HG03571 (cell line): Measurements from ENCODE around the gene ZCCHC17.
"Not testable (repeated sequence)": the region's sequence is repeated elsewhere in the genome, so short reads cannot be mapped to it uniquely, and the experiment has no call there.

ENCODE experiments used
- ATAC-seq: cut with Tn5 transposase; IDR thresholded peaks from one replicate; pipeline ENCODE4 v1.9.1; 2021; ENCODE audit not compliant: unreplicated experiment

Gene ZCCHC17, protein sequence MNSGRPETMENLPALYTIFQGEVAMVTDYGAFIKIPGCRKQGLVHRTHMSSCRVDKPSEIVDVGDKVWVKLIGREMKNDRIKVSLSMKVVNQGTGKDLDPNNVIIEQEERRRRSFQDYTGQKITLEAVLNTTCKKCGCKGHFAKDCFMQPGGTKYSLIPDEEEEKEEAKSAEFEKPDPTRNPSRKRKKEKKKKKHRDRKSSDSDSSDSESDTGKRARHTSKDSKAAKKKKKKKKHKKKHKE

DNA sequence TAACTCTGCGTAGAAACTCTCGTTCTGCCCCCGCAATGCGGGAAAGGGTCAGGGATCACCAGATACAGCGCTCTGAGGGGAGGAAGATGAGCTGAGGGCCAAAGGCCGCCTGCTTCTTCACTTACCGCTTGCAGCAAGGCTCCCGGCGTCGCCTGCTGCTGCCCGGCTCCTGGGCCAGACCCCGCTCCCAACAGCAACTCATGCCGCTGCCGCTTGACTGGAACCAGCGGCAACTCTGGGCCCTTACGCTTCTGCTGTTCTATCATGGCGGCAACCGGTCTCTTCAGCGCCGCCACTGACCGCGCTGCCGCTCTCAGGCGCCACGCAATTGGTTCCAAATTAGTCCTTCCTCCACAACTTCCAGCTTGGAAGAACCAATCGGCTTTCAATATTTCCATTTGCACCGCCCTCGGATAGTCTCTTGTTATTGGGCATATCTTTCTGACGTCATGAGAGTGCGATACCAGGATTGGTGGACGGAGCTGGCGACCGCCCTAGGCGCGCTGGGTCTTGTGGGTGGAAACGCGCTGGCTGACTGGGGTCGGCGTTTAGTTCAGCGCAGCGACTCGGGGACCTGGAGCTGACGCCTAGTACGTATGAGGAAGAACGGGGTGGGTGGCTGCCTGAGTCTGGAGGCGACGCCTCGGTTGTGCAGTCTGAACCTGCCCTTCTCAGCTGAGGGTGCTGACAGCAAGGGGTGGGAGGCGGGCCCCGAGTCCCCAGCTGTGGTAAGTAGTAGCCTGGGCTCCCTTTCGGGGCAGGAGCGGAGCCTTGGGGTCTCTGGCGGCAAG, at the start of gene ZCCHC17, which contains the start of gene SNRNP40:
Gene ZCCHC17, plus strand, starts transcription at position 547 of the 791 bp plus-strand sequence. CDS start 13,067 bp downstream, outside the sequence.
Gene SNRNP40, minus strand, starts transcription at position 303 of the 791 bp plus-strand sequence. Its CDS starts 37 bp downstream, at position 266.
- peak; percentile 97 for ATAC-seq

DNA sequence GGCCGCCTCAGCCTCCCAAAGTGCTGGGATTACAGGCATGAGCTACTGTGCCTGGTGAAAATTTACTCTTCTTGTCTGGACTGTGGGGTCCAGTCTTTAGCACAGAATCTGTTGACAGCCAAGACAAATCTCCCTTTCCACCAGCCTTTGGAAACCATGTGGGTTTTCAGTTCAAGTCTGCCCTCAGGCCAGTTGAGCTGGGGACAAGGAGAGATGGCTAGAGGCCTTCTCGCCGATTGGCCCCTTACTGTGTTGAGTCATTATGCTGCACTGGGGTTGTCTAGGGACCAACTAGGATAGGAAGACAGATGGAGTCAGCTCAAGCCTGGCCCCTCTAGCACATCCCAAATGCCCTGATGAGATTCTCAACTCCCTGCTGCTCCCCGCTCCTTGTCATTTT, 48.6 kb upstream of the ZCCHC17 start:
- no peak for ATAC-seq

DNA sequence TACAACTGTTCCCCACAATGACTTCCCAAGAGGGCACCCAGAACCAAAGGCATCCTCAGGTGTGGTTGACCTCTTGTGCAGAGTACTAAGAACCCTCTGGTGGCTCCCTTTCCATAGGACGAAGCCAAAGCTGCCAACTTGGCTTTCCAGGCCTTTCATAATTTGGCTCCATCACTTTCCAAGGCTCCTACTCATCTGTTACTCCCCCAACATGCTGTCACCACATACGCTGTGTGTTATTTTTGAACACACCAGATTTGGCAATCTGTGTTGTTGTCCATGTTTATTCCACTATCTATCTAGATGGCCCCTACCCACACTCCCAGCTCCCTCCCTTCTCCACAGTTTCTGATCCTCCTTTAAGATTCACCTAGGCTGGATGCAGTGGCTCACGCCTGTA, 47.0 kb upstream of the ZCCHC17 start:
- no peak for ATAC-seq

DNA sequence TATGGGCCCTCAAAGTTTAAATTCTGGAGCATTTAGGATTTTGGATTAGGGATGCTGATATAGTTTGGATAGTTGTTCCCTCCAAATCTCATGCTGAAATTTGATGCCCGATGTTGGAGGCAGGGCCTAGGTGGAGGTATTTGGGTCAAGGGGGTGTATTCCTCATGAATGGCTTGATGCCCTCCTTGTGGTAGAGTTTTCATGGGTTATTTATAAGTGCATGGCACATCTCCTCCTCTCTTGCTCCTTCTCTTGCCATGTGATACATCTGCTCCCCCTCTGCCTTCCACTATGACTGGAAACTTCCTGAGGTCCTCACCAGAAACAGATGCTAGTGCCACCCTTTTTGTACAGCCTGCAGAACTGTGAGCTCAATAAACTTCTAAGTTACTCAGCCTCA, 39.6 kb upstream of the ZCCHC17 start:
- no peak for ATAC-seq

DNA sequence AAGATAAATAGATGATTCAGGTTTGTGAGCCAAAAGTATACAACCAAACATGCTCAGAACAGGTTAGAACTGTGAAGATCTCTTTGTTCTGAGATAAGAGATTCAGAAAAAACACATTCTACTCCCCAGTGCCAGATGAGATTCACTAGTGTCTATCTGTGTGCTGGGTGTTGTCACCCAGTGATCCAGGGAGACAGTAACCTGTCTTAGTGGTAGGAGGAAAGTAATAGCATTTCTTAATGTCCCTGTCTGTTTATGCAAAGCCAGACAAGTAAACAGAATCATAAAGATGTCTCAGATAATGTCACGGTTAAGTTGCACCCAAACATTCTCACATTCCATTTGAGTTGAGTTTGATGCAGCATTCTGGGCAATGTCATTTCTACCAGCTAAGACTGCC, 38.3 kb upstream of the ZCCHC17 start:
- ATAC-seq: no peak

DNA sequence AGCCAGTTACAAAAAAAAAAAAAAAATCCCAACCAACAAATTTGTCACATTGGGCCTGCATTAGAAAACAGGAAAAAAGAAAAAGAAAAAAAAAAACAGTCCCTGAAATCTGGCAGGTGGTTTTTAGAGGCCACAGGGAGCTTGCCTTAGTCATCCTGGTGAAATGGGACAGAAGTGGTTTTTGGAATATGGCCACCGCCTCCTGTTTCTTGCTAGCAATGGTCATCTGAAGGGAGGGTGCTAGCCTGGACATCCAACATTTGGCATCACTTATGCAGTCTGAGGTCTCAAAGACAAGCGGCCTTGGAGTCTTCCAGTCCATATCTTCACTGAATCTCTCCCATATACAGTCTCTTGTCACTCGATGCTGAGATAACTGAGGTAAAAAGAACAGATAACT, 37.1 kb upstream of the ZCCHC17 start:
- ATAC-seq: no peak

DNA sequence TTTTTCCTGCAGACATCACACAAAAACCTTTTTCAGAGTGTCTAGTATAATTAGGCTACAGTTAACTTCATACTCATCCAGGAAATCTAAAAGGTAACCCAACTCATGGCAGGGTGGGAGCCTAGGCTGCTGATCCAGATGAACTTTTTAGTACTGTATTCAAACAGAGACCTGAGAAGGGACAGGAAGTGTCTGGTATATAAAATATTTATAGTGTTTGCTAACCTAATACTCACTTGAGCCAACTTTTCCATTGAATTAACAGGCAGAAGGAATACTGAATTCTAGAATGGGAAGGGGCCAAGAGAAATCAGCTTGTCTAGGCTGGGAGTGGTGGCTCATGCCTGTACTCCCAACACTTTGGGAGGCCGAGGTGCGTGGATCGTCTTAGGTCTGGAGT, 34.9 kb upstream of the ZCCHC17 start:
- no peak for ATAC-seq

DNA sequence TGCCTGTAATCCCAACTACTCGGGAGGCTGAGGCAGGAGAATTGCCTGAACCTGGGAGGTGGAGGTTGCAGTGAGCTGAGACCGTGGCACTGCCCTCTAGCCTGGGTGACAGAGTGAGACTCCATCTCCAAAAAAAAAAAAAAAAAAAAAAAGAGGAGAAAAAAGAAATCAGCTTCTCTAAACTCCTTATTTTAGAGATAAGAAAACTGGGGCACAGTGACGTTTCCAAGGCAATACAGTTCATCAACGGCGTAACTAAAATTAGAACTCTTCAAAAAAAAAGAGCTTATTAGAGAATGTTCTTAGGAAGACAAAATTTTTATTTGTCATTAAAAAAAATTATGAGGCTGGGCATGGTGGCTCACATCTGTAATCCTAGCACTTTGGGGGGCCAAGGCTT, 34.4 kb upstream of the ZCCHC17 start:
- ATAC-seq: not testable (repeated sequence)

DNA sequence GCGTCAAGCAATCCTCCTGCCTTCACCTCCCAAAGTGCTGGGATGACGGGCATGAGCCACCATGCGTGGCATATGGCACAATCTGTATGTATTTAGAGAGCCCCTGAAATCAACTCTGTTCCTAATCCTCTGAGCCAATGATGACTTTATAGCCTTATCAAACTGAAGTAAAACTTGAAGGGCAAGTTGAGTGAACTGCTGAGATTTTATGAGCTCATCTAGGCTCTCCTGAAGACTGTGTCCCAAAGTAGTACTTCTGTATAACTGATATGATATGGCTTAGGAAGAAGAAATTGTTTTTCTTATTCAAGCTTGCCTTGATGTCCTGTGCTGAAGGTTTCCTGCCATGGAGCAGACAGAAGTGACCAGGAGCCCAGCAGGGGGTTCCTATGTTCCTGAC, 33.4 kb upstream of the ZCCHC17 start:
- ATAC-seq: no peak

DNA sequence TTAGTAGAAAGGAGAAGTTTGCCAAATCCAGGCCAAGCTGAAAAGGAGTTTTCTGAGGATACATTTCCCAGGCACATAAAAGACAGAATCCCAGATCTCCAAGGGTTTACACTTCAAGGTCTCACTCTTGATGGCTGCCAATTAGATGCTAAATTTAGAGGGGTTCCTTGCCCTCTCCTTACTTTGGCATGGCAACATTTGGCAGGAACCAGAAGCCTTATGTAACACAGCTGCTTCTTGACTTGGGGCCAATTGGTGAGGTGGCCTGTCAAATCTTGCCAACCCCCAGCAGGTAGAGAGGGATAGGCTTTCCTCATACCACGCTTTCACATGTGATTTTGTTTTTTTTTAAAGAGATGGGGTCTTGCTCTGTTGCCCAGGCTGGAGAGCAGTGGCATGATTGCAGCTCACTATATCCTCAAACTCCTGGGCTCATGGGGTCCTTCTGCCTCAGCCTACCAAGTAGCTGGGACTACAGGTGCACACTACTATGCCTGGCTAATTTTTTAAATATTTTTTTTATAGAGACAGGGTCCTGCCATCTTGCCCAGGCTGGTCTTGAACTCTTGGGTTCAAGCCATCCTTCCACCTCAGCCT, 31.9 kb upstream of the ZCCHC17 start:
- ATAC-seq: no peak

DNA sequence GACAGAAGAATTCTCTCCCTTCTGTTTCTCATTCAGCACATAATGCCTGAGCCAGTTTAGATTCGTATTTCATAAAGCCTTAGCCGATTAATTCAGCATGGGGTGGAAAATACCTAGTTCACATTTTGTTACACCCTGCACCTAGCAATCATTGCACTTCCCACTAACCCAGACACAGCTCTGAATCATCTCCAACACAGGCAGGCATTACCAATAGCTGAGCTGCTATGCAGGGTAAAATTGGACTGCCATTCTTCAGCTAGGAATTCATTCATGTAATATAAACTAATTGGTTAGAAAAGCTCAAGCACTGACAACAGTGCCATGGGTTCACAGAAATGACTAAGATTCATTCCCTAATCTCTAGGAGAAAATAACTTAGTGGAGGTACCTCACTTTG, 30.3 kb upstream of the ZCCHC17 start:
- ATAC-seq: no peak

DNA sequence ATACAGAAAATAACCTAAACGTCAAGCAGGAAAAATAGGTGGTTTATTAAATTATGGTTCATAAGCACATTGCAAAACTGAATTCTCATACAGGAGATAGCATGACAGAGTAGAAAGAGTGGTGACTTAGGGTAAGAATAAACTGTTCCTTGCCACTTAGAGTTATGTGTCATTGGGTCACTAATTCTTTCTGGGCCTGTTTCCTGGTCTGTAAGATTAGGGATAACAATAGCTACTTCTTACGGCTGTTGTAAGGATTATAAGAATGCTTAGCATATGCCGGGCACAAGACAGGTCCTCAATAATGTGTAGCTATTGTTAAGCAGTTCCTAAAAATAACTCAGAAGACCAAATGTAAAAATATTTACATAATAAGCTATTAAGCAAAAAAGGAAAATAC, 24.5 kb upstream of the ZCCHC17 start:
- no peak for ATAC-seq

DNA sequence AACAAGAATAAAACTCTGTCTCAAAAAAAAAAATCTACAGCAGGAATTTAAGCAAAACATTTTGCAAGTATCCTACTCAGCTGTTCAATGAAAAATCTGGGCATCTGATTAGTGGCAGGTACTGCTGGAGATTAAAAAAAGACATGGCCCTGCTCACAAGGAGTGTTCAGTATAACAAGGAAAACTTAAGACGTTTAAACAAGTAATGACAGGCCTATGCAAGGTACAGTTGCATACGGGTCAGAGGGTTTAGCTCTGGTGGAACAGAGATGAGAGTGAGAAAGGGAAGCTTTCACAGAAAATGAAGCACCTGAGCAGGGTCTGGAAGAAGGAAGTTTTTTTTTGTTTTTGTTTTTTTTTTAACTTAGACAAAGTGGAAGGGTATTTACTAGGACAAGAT, 23.2 kb upstream of the ZCCHC17 start:
- ATAC-seq: no peak

DNA sequence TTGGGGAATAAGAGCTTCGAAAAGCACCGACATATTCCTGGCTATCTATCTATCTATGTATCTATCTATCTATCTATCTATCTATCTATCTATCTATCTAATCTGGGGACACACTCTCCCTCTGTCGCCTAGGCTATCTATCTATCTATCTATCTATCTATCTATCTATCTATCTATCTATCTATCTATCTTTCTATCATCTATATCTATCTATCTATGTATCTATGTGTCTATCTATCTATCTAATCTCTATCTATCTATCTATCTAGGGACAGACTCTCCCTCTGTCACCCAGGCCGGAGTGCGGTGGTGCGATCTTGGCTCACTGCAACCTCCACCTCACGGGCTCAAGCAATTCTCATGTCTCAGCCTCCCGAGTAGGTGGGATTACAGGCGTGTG, 14.4 kb upstream of the ZCCHC17 start:
- ATAC-seq: not testable (repeated sequence)

DNA sequence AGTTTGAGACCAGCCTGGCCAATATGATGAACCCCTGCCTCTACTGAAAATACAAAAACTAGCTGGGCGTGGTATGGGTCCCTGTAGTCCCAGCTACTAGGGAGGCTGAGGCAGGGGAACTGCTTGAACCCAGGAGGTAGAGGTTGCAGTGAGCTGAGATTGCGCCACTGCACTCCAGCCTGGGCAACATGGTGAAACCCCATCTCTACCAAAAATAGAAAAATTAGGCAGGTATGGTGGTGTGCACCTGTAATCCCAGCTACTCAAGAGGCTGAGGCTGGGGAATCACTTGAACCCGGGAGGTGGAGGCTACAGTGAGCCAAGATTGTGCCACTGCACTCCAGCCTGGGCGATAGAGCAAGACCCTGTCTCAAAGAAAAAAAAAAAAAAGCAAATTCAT, 9.0 kb upstream of the ZCCHC17 start:
- not testable (repeated sequence) for ATAC-seq

DNA sequence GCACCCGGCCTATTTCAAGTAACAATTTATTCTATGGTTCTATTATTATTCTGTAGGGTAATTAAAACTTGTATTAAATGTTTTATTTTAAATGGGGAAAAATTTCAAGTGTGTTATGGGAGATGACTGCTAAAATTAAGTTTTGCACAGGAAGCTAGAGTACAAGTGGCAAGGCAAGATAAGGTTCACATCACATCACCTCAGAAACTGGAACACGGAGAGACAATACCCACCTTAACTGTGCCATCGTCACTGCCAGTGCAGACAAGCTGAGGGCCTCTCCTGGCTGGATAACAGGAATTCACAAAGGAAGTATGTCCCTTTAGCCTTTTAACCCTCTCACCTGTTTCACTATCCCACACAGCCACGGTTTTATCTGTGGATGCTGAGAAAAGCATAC, 7.8 kb upstream of the ZCCHC17 start:
- ATAC-seq: no peak

DNA sequence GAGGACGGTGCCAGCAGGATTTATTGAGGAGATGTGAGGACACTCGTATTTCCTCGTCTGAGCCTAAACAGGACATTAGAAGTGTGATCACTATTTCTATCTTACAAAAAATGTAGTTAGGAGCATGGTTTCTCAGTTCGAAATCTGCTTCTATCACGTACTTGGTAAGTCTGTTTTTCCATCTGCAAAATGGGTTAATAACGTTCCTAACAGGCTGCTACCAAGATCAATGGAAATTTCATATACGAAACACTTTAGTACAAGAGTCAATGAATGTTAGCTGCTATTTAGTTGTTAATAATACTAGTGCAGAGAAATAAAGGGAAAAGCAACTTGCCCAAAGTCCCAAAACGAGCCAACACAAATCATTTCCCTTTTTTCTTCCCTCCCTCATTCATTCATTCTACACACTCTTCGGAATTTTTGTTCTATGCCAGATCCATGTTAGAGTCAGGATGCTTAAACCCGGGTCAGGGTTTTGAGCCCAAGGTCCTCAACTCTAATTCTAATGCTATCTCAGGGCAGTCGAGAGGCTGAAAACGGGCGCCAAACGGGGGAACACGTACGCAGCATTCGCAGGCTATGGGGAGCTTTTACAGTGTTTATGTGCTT, 852 bp upstream of the ZCCHC17 start:
- ATAC-seq: no peak

DNA sequence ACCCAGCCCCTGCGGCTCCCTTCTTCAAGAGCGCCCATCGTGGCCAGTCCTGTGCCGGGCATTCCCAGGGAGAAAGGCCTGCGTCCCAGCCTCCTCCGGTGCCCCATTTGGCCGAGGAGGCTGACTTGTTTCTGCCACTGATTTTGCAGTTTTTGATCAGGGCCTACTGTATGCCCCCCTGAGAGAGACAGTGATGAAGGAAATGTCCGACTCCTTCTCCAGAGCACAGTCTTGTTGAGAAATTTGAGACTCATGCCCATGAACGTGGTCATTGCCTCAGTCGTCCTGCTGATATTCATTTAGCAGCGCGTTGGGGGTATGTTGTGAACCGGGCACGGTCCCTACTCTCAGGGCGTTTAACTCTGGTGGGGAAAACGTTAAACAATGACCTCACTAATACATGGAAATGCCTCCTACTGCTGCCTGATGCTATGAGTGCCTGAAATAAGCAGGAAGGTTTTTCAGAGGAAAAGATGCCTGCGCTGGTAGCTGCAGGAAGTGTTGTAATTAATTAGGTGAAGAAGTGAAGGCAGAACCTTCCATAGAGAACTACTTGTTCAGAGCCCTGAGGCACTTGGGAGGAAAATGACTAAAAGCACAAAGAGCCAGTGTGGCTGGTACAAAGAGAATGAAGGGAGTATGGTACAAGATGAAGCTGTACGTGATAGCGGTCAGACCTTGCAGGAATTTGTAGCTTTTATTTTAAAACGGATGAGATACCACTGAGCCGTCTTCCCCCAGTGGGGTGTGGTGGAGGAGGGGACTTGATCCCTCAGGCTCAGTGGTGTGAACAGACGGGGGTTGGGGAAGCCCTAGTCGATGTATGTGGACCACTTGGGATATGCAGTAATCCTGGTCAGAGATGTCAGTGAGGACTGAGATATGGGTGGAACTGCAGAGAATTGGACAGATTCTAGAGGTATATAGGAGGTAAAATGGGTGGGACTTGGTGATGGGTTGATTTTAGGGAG, 730 bp downstream of the ZCCHC17 start:
- no peak for ATAC-seq

DNA sequence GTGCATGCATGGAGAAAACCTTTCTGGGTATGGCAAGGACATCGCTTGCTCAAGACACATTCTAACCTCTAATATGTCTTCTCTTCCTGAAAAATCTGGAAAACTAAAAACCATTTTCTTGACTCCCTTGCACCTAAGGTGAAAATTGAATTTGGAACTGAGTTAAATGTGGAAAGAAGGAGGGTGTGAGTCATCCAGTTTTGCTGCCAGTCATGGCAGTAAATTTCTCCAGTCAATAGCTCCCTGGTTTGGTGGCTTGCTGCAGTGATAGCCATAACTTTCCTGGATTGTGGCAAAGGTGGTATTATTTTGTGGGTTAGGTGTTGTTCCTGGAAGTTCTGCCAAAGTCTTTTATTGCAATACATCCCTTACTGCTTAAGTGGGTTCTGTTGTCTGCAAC, 2.5 kb downstream of the ZCCHC17 start:
- ATAC-seq: no peak

DNA sequence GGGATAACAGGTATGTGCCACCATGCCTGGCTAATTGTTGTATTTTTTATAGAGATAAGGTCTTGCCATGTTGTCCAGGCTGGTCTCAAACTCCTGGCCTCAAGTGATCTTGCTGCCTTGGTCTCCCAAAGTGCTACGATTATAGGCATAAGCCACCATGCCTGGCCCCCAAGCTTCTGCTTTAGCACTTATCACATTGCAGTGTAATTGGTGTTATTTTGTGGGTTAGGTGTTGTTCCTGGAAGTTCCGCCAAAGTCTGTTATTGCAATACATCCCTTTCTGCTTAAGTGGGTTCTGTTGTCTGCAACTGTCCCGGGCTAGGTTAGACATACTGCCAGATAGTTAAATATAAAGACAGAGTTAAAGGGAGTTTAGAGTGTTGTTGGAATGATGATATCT, 3.4 kb downstream of the ZCCHC17 start:
- no peak for ATAC-seq
